ENCODE data around the gene POLR1H. TPM values are rescaled to one million over a fixed set of nuclear protein-coding genes. Genes with fewer than 3 reads are reported as not detected.

POLR1H gene
- total RNA-seq, 1 donor from 2014 or later = 27.7 TPM

DNA sequence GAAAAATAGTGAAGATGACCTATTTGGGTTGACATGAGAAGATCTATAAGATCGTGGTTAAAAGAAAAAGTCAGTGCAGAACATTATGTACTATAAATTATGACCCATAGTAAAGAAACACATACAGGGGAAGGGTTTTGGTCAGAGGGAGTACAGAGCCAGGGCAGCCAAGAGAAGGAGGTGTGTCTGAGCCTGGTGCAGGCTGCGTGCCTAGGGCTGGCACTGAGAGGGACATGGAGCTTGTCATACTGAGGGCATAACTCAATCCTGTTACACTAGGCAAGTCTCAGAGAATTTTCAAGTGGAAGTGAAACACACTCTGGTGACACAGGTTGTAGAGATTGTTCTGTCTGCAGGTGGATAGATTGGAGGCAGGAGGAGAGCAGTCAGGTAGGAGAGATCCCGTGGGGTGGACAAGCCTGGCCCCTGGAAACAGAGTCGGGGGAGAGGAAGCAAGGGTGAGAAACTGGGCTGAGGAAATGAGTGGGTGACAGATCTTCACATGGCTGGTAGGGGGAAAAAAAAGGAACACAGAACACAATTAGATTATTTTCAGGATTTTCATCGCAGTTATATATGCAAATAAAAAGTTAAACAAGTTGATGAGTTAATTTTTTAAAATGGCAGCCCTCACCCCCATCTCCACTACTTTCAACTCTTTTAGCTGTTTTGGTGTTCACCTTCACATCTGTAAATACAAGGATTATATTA lies 33.0 kb downstream of the POLR1H start:
- no peak for DNase-seq (ENCODE audit: low spot score)

DNA sequence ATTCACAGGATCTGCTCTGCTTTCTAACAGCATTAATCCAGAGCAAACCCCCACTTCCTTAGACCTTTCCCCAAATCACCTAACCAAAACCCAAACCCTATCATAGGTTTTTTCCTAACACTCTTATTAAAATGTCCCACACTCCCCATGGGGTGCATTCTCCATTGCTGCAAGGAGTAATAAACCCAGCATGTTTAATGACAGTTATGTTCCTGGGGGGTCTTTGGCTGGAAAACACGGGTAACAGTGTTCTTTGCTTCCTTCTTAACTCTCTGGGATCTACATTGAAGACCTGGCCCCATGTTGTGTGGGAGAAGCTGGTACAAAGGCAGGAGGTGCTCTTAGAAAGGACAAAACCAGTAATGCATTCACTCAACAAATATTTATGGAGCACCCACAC lies 35.8 kb downstream of the POLR1H start:
- DNase-seq (ENCODE audit: low spot score) = no peak

DNA sequence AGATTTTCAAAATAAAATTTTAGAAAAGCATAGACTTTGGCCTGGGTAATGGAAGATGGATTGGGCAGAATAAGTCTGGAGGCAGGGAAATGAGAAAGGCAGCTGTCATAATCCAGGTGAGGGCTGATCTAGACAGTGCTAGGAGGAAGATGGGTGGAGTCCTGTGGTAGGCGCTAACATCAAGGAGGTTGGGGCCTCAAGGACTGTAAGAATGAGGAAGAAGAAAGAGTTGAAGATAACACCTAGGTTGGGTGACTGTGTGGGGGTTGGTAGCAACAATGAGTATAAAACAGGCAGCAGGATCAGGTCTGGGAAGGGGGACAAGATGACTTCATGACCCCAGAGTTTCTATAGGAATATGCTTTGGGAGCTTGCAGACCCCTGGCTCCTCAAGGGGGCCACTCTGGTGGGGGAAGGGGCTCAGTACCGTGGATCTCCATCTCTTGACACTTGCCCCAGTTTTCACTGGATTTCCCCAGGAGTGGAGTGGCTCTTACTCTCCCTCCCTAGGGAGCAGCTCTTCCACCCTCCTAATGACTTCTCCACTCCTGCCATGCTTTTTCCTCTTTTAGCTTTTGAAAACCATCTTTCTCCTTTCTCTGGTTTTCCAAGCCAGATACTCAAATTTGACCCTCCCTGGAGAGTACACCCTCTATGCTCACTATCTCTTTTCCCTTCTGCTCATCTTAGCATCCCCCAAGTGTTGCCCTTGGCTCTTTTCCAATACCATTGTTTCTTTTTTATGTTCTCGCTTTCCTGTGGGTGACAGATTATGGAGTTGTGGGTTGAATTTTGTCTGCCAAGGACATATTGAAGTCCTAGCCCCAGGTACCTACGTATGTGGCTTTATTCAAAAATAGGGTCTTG lies 37.1 kb downstream of the POLR1H start:
- no peak for DNase-seq (ENCODE audit: low spot score)

DNA sequence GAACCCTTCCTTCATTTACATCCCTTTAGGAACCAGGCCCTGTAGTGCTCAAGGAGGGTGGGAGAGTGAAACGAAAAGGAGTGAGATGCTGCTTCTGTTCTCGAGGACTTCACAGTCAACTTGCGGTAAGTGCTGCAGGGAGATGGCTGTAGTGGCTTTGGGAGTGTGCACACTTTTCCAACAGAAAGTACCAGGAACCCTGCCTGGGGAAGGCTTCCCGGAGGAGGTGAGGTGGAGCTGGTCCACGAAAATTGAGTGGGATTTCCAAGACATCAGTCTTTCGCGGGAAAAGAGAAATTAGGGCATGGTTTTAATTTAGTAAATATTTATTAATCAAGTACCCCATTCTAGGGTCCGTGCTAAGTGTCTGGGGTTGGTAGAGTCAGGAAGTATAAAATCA lies 39.1 kb downstream of the POLR1H start:
- DNase-seq (ENCODE audit: low spot score) = no peak

DNA sequence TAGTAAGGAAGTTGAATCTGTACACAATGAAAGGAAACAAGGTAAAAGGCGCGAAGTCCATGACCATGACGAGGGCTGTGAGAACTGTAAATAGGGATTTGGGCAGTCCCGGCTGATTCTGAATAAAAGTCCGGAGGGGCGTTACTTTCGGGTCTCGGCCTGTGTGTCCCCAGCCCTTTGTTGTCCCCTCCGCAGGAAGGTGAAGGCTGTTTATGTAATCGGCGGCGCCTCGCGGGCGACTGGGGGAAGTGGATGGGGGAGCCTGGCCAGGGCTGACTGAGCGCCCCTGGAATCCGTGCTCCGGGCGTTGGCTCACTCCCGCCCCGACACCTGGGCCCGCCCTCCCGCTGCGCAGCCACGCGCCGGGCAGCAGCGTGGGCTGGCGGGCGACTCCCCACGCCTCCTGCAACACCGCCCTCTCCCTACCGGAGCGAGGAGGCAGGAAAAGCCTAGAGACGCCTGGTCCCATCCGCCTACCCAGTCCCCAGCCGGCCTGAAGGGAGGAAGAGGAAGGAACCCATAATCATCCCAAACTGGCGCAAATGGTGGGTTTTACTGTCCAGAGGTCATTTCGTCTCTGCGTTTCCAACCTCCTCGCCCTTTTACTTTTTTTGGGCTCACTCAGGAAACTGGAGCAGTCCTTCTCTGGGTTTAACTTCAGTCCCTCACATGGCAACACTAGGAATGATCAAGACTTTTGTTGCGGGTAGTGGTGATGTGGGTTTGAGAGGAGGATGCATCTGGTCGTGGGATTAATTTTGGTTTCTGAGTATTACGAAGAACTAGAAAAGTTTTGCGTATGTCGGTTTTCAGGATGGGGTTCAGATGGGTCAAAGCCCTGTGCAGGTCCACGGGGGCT lies 39.7 kb downstream of the POLR1H start:
- DNase-seq (ENCODE audit: low spot score) = peak; percentile 8

DNA sequence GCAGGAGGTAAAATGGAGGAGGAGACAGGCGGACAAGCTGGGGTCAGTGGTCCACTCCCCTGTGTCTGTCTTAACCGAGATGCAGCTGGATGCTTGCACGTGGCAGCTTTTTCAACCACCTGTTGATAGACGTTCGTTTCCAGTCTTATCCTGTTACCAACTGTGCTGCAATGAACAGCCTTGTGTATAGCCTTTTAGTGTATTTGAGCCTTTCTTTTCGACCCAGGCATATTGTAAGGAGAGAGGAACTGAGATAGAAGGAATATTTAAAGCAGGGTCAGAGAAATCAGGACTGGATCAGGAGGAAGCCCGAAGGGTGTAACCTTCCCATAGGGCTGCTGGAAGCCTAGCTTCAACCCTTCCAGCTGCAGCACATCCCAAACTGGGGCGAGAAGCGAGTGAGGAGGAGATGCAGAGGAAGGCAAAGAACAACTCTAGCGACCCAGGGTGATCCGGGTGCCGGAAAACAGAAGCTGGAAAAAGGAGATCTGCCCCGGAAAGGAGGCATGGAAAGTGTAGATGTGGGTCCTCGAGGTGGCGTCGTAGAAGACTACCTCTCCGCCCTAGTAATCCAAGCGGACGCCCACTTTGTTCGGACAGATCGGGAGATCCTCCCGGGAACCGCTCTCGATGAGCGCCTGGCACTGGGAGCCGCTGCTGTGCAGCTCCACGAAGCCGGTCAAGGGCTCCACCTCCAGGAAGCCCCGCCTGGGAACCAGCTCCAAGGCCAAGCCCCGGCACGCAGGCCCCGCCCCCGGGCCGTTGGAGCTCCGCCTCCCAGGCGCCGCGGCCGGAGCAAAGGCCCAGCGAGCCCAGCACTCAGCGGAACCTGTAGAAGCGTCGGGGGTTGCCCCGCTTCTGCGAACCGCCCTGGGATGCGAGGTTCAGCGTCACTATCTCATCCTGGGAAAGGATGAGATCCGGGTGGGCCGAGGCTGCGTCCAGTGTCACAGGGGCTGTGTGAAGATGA lies 40.7 kb downstream of the POLR1H start:
- peak; percentile 89 for DNase-seq (ENCODE audit: low spot score)

DNA sequence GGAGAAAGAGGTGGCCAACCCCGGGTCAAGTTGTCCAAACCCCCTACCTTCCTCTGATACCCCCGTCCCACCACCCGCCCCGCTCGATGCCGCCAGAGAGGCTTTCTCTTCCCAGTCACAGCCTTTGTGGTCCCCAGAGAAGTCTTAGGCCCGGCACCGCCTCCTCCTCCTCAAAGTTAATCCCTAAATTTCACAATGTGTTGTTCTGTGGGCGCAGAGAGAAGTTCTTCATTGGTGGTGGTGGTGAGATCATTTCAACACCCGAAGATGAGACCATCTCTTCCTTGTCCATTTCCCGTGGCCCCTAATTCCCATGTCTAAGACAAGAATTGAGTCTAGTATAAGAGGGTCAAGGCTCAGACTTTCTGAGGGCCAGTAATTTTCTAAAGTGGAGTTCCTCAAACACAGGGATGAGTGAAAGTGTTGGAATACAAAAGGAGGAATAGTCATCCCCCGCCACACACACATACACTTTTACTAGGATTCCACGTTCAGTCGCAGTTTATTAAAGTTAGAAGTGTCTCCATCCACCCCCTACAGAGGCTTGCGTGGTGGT lies 41.4 kb downstream of the POLR1H start:
- peak; percentile 21 for DNase-seq (ENCODE audit: low spot score)

DNA sequence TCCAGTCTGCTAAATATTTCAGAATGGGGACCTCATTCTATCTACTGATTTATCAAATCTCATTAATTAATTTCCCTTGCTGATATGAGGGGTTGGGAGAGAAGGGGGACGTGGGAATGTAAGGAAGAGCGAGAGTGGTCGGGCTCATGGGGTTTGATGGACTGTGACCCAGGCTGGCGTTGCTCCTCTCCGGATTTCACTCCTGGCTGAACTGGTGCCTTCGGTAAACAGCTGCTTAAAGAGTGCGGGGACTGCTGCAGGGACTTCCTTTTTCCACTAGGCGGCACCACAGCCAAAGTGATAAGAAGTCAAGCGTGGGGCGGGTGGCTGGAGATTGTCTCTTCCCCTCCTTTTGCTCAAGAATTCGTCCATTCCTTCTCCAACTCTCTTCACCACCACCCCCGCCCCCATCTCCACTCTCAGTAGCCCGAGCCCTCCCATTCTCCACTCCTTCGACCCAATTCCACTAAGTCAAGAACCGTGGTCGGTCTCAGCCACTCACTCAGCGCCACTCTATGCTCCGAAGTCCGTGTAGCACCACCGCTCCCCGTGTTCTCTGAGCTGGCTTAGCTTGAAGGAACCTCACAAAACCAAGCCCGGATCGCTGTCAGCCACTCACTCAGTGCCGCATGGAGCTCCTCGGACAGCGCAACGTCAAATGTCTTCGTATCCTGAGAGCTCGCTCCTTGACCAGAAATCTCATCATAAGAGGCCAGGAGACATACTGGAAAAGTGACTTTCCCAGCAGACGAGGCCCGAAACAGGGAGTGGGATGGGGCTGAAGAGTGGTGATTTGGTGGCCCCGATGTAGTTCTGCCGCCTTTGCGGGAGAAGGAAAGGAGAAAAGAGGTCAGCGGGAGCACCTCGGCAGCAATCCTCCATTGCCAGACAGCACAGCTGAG lies 42.2 kb downstream of the POLR1H start:
- DNase-seq (ENCODE audit: low spot score) = peak; percentile 92

DNA sequence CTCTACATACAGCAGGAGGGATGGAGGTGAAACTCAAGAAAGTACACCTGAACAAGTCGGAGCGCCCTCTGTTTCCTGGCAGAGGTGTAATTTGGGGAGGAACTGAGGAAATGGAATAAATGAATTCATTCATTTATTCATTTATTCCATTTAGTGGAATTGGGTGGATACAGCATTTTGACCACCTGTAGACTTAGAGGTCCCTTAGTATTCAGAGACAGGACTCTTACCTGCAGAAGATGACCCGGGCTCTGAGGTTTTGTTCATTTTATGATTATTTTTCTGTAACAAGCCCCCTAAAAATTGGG lies 42.8 kb downstream of the POLR1H start:
- no peak for DNase-seq (ENCODE audit: low spot score)

DNA sequence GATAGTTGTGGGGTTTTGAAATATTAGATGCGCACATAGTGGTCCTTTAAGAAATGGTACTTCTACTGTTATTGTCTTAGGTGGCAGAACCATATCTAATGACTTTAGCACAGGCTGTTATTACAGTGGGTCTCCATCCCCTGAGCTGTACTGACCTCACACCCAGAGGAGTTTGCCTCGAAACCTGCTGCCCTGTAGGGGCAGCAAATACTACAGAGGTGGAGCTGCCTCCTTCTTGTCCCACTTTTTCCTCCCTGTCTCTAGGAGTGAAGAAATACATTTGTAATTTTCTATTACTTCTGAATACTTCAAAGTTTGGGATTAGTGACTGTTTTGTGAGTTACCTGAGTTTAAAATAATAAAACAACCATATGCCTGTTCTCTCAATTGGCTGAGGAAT lies 43.6 kb downstream of the POLR1H start:
- DNase-seq (ENCODE audit: low spot score) = no peak

DNA sequence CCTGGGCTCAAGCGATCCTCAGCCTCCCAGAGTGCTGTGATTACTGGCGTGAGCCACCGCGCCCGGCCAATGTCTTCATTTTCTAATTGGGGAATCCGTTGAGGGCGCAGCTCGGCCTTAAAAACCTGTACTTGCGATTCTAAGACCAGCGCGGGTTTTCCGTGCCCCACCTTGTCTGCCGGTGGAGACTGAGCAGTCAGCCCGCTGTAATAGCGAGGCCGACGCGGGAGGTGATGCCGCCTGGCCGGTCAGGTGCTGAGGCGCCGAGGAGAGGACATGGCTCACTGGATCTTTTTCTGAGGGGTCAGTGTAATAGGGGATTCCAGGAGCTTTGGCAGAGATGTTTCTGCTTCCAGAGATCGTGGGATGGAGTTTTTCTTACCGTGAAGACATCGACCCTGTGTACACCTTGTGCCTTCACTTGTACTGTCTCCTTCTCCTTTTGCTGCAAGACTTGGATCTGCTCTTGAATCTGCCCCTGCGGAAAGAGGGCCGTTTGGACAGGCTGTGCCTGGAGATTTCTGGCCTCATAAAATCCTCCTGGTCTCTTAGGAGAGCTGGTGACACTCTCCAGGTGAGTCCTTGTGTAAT lies 50.3 kb downstream of the POLR1H start:
- no peak for DNase-seq (ENCODE audit: low spot score)

DNA sequence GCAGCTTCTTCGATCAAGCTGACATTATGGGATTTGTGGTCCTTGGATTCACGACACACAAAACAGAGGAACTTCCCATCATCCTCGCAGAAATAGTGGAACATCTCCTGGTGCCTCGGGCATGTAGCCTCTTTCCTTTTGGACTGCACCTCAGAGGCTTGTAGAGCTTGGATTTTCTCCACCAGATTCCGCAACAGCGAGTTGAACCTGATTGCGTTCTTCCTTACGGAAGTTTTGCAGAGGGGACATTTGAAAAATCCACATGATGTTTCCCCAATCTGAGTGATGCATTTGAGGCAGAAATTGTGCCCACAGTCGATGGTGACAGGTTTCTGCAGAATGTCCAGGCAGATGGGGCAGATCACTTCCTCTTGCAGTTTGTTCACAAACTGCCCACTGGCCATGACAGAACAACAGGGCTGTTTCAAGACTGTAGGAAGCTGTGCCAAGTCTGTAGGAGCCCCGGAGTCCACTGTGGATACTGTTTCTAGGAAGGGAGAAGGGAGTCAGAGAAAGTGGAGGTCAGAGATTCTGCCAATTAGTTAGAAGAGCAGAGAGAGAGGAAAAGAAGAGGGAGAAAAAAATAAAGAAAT lies 51.4 kb downstream of the POLR1H start:
- DNase-seq (ENCODE audit: low spot score) = no peak

DNA sequence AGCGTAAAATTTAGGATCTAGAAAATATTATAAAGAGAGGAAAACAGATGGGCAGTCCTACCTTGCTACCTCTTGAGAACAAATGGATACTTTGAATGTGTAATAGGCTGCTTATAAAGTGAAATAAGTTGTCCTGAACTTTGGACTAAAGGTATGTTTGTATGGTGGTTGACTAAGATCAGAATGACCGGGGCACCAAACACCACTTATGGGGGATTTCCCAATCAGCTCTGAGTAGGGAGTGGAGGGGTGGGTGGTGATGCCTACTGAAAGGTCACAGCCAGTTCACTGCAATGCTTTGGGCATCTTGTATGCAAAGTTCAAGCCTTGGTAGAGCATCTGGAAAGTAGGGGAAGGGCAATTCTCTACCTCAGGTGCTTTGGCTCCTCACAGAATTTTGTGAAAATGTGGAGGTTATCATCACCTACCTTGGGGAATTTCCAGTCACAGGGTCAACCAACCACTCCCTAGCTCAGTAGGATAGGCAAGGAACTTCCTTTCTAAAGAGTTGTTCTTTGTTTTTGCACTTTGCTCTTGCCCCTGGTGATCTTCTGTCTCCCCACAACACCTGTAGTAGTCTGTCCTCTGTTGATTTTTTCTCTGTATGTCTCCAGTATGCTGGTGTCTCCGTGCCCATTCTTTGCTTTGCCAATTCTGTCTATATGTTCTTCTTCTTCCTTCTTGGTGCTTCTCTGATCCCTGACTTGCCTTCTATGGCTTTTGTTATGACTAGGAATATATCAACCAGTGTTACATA lies 52.1 kb downstream of the POLR1H start, which contains the start of gene TRIM31:
TRIM31 (minus strand) TSS at position 88 of the 757 bp plus-strand sequence. CDS start 285 bp downstream, outside the sequence.
- no peak for DNase-seq (ENCODE audit: low spot score)

DNA sequence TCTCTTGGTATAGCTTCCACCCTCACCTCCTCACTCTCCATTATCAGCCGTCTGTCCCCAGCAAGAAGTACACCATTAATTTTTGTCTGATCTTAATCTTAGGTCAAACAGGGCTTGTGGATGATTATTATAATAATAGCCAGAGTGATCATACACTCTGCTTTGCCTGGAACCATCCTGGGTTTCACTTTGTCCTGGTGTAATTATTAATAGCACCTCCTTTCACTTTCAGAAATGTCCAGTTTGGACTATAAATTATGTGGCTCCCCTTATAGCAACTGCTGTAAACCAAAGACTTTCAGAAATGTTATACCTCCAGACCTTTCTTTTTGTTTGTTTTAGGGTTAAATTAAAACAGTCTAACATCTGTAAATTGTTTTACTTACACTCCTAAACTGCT lies 52.8 kb downstream of the POLR1H start:
- DNase-seq (ENCODE audit: low spot score) = no peak
